ENCODE data around the gene LMF1.

DNA sequence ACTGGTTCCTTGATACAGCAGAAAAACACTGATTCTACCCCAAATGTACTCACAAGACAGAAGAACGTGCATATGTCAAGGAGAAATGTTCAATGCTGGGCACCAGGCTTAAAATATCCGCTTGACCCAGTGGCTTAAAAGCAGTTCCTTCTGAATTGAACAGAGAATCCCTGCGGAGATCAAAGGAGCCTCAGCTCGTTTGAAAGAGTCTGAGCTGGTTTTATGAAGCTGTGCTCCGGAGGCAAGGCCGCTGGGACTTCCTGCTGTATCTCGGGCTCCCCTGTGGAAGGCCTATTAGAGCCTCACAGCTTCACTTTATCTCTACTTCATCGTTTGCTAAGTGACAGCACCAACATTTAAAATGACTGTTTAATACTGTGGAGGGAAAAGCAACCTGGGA, 2.2 kb downstream of the LMF1 start:
- TF ChIP-seq, protein P1, sequence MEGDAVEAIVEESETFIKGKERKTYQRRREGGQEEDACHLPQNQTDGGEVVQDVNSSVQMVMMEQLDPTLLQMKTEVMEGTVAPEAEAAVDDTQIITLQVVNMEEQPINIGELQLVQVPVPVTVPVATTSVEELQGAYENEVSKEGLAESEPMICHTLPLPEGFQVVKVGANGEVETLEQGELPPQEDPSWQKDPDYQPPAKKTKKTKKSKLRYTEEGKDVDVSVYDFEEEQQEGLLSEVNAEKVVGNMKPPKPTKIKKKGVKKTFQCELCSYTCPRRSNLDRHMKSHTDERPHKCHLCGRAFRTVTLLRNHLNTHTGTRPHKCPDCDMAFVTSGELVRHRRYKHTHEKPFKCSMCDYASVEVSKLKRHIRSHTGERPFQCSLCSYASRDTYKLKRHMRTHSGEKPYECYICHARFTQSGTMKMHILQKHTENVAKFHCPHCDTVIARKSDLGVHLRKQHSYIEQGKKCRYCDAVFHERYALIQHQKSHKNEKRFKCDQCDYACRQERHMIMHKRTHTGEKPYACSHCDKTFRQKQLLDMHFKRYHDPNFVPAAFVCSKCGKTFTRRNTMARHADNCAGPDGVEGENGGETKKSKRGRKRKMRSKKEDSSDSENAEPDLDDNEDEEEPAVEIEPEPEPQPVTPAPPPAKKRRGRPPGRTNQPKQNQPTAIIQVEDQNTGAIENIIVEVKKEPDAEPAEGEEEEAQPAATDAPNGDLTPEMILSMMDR (IDR thresholded peaks at IDR 0.05; ENCODE audit: insufficient read depth, low read length, poor library complexity, severe bottlenecking): no peak
- no peak for TF ChIP-seq EZH2phosphoT487 (conservative IDR thresholded peaks at IDR 0.05; ENCODE audit: low read length)

Data from SU-DHL-6 (cell line).